Prostate gland (tissue), 2 donors: Measurements from ENCODE around the gene FRYL.

ENCODE experiments used
- CTCF ChIP-seq, 4 experiments: fragments of 200-600 bp in 2 of 4; fragments of 450-650 bp in 2 of 4; sonication (generic) in 2 of 4; IDR thresholded peaks; 1 replicate in 3 of 4; 2 replicates in 1 of 4; pipeline ENCODE4 v1.5.1; 2016 to 2019; ENCODE audit warnings: antibody characterized with exemption in 4 of 4, mild to moderate bottlenecking in 2 of 4, moderate library complexity in 2 of 4
- POLR2A ChIP-seq: fragments of 450-650 bp; IDR thresholded peaks from one replicate; pipeline ENCODE4 v1.6.1; 2016; ENCODE audit warnings: antibody characterized with exemption, mild to moderate bottlenecking
- POLR2AphosphoS5 ChIP-seq: sonication (generic); formaldehyde crosslinking; IDR thresholded peaks from one replicate; pipeline ENCODE4 v1.6.1; 2017; ENCODE audit warnings: antibody characterized with exemption

- TF ChIP-seq POLR2AphosphoS5 (no peak), POLR2A (no peak), CTCF (IDR thresholded peaks at IDR 0.05) (no peak)
These were observed 221.3 kb downstream of the FRYL start for GRCh38 chr4:48558819-48559218.
